Prostate gland (tissue), 2 donors: Measurements from ENCODE around the gene ST14.

Experiments
- CTCF ChIP-seq, 4 experiments: fragments of 200-600 bp in 2 of 4; fragments of 450-650 bp in 2 of 4; sonication (generic) in 2 of 4; IDR thresholded peaks; 1 replicate in 3 of 4; 2 replicates in 1 of 4; pipeline ENCODE4 v1.5.1; 2016 to 2019; ENCODE audit warnings: antibody characterized with exemption in 4 of 4, mild to moderate bottlenecking in 2 of 4, moderate library complexity in 2 of 4
- POLR2AphosphoS5 ChIP-seq: sonication (generic); formaldehyde crosslinking; IDR thresholded peaks from one replicate; pipeline ENCODE4 v1.6.1; 2017; ENCODE audit warnings: antibody characterized with exemption

- no peak for TF ChIP-seq CTCF (IDR thresholded peaks at IDR 0.05)
- TF ChIP-seq POLR2AphosphoS5: no peak
Measured at GRCh38 chr11:130208241-130209127, 48.9 kb downstream of the ST14 start.
